Suprapubic skin (tissue), 4 donors: ENCODE data around the gene DUS1L. TPM values are rescaled to one million over a fixed set of nuclear protein-coding genes. Genes with fewer than 3 reads are reported as not detected.

Experiments
- DNase-seq, 2 donors: peaks; one replicate each; pipeline ENCODE4 v3.0.0-alpha.2; 2019; ENCODE audit warnings: low spot score in 2 of 2
- H3K27ac ChIP-seq: fragments of 200-600 bp; sonication (generic); one replicate; pipeline ENCODE4 v1.5.1; 2019
- H3K27me3 ChIP-seq: fragments of 200-600 bp; sonication (generic); one replicate; pipeline ENCODE4 v1.5.1; 2019
- H3K36me3 ChIP-seq: fragments of 200-600 bp; sonication (generic); one replicate; pipeline ENCODE4 v1.5.1; 2019
- H3K4me1 ChIP-seq: fragments of 200-600 bp; sonication (generic); one replicate; pipeline ENCODE4 v1.5.1; 2019
- H3K4me3 ChIP-seq: fragments of 200-600 bp; sonication (generic); one replicate; pipeline ENCODE4 v1.5.1; 2019; ENCODE audit warnings: mild to moderate bottlenecking
- H3K9me3 ChIP-seq: fragments of 200-600 bp; sonication (generic); one replicate; pipeline ENCODE4 v1.5.1; 2019
- CTCF ChIP-seq, 2 donors: fragments of 200-600 bp in 1 of 2; fragments of 450-650 bp in 1 of 2; sonication (generic) in 1 of 2; IDR thresholded peaks; one replicate each; pipeline ENCODE4 v1.5.1; 2016 to 2019; ENCODE audit warnings: antibody characterized with exemption in 2 of 2, mild to moderate bottlenecking in 1 of 2, moderate library complexity in 1 of 2
- EP300 ChIP-seq: sonication (generic); formaldehyde crosslinking; IDR thresholded peaks from one replicate; pipeline ENCODE4 v1.6.1; 2017; ENCODE audit warnings: antibody characterized with exemption
- POLR2A ChIP-seq, 2 donors: fragments of 450-650 bp; IDR thresholded peaks; one replicate each; pipeline ENCODE4 v1.6.1; 2017; ENCODE audit warnings: antibody characterized with exemption in 2 of 2, mild to moderate bottlenecking in 2 of 2, moderate library complexity in 2 of 2
- POLR2AphosphoS5 ChIP-seq, 3 donors: sonication (generic); formaldehyde crosslinking; IDR thresholded peaks; one replicate each; pipeline ENCODE4 v1.6.1; 2017; ENCODE audit warnings: antibody characterized with exemption in 3 of 3
- WGBS: methylation state at CpG from one replicate; pipeline ENCODE4 v1.1.5; 2018; 5-methylcytosine and 5-hydroxymethylcytosine counted together
- total RNA-seq, 4 donors: library from RNA; depleted of rRNA; stranded (reverse); fragments of >200 nt; gene quantifications; one replicate each; pipeline ENCODE4 v1.1.0, GENCODE V29; 2016

DUS1L gene
- total RNA-seq, 4 donors from 2014 or later: 79.3 to 176 (median 108) TPM

DNA sequence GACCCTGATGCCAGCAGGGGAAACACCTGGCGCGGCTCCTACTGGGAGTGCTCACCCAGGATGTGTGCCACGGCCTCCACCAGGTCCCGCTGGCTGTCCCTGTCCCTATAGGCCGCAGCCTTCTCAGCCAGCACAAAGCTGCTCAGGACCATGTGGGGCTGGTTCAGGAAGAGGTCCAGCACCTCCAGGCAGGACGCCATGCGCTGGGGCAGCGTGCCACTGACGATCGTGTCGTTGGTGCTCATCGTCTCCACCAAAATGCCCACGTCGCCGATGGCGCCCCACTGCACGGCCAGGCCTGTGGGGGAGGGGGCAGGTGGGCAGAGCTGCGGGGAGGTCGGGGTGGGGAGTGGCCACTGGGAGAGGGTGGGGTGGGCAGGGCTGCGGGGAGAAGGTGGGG, 15.9 kb upstream of the DUS1L start:
- Histone ChIP-seq H3K27me3 (no peaks in the 10 kb centered on the region), H3K4me3 (no peak overlapping the region), H3K9me3 (no peaks in the 10 kb centered on the region), H3K4me1 (peaks cover 4% of the 10 kb centered on the region), H3K36me3 (peaks cover 84% of the 10 kb centered on the region), H3K27ac (no peak overlapping the region)
- no CpG with 5 or more reads among the region's 20 CpGs for WGBS
- no peak for DNase-seq
- no peak for TF ChIP-seq EP300
- TF ChIP-seq CTCF (IDR thresholded peaks at IDR 0.05): no peak
- TF ChIP-seq POLR2A (IDR thresholded peaks at IDR 0.05): no peak
- TF ChIP-seq POLR2AphosphoS5 (IDR thresholded peaks at IDR 0.05): no peak

GRCh38 chr17:82080789-82081464, 15.3 kb upstream of the DUS1L start:
- no peak for DNase-seq
- no peak for TF ChIP-seq CTCF (IDR thresholded peaks at IDR 0.05)
- TF ChIP-seq EP300: no peak
- no peak for TF ChIP-seq POLR2AphosphoS5 (IDR thresholded peaks at IDR 0.05)
- TF ChIP-seq POLR2A (IDR thresholded peaks at IDR 0.05): no peak

GRCh38 chr17:82080048-82080788, 14.6 kb upstream of the DUS1L start:
- DNase-seq: no peak
- 94% methylated on average over 11 of the region's 36 CpGs for WGBS

More at GRCh38 chr17:82080789-82081464, 15.3 kb upstream of the DUS1L start:
- H3K4me3 ChIP-seq: no peak overlapping the region
- no peaks in the 10 kb centered on the region for H3K9me3 ChIP-seq
- H3K4me1 ChIP-seq: peaks cover 4% of the 10 kb centered on the region
- H3K27ac ChIP-seq: no peak overlapping the region
- peaks cover 78% of the 10 kb centered on the region for H3K36me3 ChIP-seq
- H3K27me3 ChIP-seq: no peaks in the 10 kb centered on the region
- WGBS: 94% methylated on average over 14 of the region's 44 CpGs

GRCh38 chr17:82079001-82079677, 13.5 kb upstream of the DUS1L start:
- 96% methylated on average over 31 of the region's 47 CpGs for WGBS
- no peaks in the 10 kb centered on the region for H3K9me3 ChIP-seq

More at GRCh38 chr17:82080048-82080788, 14.6 kb upstream of the DUS1L start:
- Histone ChIP-seq H3K4me3 (no peak overlapping the region), H3K36me3 (peaks cover 71% of the 10 kb centered on the region), H3K9me3 (no peaks in the 10 kb centered on the region), H3K4me1 (peaks cover 4% of the 10 kb centered on the region), H3K27me3 (no peaks in the 10 kb centered on the region), H3K27ac (no peak overlapping the region)
- no peak for TF ChIP-seq EP300
- no peak for TF ChIP-seq POLR2AphosphoS5 (IDR thresholded peaks at IDR 0.05)
- TF ChIP-seq POLR2A (IDR thresholded peaks at IDR 0.05): no peak
- no peak for TF ChIP-seq CTCF (IDR thresholded peaks at IDR 0.05)

More at GRCh38 chr17:82079001-82079677, 13.5 kb upstream of the DUS1L start:
- DNase-seq: no peak
- H3K36me3 ChIP-seq: peaks cover 60% of the 10 kb centered on the region
- no peak for TF ChIP-seq POLR2A (IDR thresholded peaks at IDR 0.05)
- TF ChIP-seq CTCF (IDR thresholded peaks at IDR 0.05): no peak
- no peak for TF ChIP-seq POLR2AphosphoS5 (IDR thresholded peaks at IDR 0.05)
- no peak for TF ChIP-seq EP300
- no peak overlapping the region for H3K4me3 ChIP-seq
- peaks cover 4% of the 10 kb centered on the region for H3K4me1 ChIP-seq
- no peaks in the 10 kb centered on the region for H3K27me3 ChIP-seq
- H3K27ac ChIP-seq: no peak overlapping the region
